Measurements from ENCODE around the gene ZFP2.

The ZFP2 gene

GRCh38 chr5:178883815-178884430, 11.8 kb upstream of the ZFP2 start:
- FAIRE-seq (no peak), DNase-seq (ENCODE audit: insufficient read length) (no peak)
- TF ChIP-seq TAF1 (IDR thresholded peaks at IDR 0.05; ENCODE audit: borderline replicate concordance, low read depth, low read length) (no peak), POLR2A (IDR thresholded peaks at IDR 0.05; ENCODE audit: low read depth, low read length) (no peak), POLR2AphosphoS5 (IDR thresholded peaks at IDR 0.05; ENCODE audit: low read depth, low read length) (no peak)

GRCh38 chr5:178899289-178899688, 3.6 kb downstream of the ZFP2 start:
- FAIRE-seq (no peak), DNase-seq (ENCODE audit: insufficient read length) (no peak)
- TF ChIP-seq TAF1 (IDR thresholded peaks at IDR 0.05; ENCODE audit: borderline replicate concordance, low read depth, low read length) (no peak), POLR2A (IDR thresholded peaks at IDR 0.05; ENCODE audit: low read depth, low read length) (no peak), POLR2AphosphoS5 (IDR thresholded peaks at IDR 0.05; ENCODE audit: low read depth, low read length) (no peak)

- TF ChIP-seq POLR2AphosphoS5 (IDR thresholded peaks at IDR 0.05; ENCODE audit: low read depth, low read length) (no peak), POLR2A (IDR thresholded peaks at IDR 0.05; ENCODE audit: low read depth, low read length) (no peak), TAF1 (IDR thresholded peaks at IDR 0.05; ENCODE audit: borderline replicate concordance, low read depth, low read length) (no peak)
- DNase-seq (ENCODE audit: insufficient read length) = no peak
- FAIRE-seq = no peak
Measured at GRCh38 chr5:178902849-178903248, 7.1 kb downstream of the ZFP2 start.

- no peak for FAIRE-seq
- DNase-seq (ENCODE audit: insufficient read length) = no peak
- TF ChIP-seq POLR2A (IDR thresholded peaks at IDR 0.05; ENCODE audit: low read depth, low read length) (no peak), POLR2AphosphoS5 (IDR thresholded peaks at IDR 0.05; ENCODE audit: low read depth, low read length) (no peak), TAF1 (IDR thresholded peaks at IDR 0.05; ENCODE audit: borderline replicate concordance, low read depth, low read length) (no peak)
Measured at GRCh38 chr5:178931846-178932760, 36.4 kb downstream of the ZFP2 start.

GRCh38 chr5:178940569-178941360, 45.1 kb downstream of the ZFP2 start, which contains the start of gene ZNF454:
TSS of gene ZNF454 (plus strand) at chr5:178941198. CDS start at chr5:178942792, 1,594 bp downstream.
- FAIRE-seq = no peak
- TF ChIP-seq POLR2A (IDR thresholded peaks at IDR 0.05; ENCODE audit: low read depth, low read length) (no peak), POLR2AphosphoS5 (IDR thresholded peaks at IDR 0.05; ENCODE audit: low read depth, low read length) (no peak), TAF1 (IDR thresholded peaks at IDR 0.05; ENCODE audit: borderline replicate concordance, low read depth, low read length) (no peak)
- DNase-seq (ENCODE audit: insufficient read length) = no peak

GRCh38 chr5:178941361-178941760, 45.6 kb downstream of the ZFP2 start:
- DNase-seq (ENCODE audit: insufficient read length) (no peak), FAIRE-seq (no peak)
- no peak for TF ChIP-seq POLR2AphosphoS5 (IDR thresholded peaks at IDR 0.05; ENCODE audit: low read depth, low read length)
- TF ChIP-seq TAF1 (IDR thresholded peaks at IDR 0.05; ENCODE audit: borderline replicate concordance, low read depth, low read length) = no peak
- TF ChIP-seq POLR2A (IDR thresholded peaks at IDR 0.05; ENCODE audit: low read depth, low read length) = no peak

GRCh38 chr5:178965465-178966055, 69.8 kb downstream of the ZFP2 start:
- FAIRE-seq = no peak
- no peak for DNase-seq (ENCODE audit: insufficient read length)
- no peak for TF ChIP-seq POLR2AphosphoS5 (IDR thresholded peaks at IDR 0.05; ENCODE audit: low read depth, low read length)
- no peak for TF ChIP-seq POLR2A (IDR thresholded peaks at IDR 0.05; ENCODE audit: low read depth, low read length)
- no peak for TF ChIP-seq TAF1 (IDR thresholded peaks at IDR 0.05; ENCODE audit: borderline replicate concordance, low read depth, low read length)

- FAIRE-seq (no peak), DNase-seq (ENCODE audit: insufficient read length) (no peak)
- TF ChIP-seq POLR2AphosphoS5 (IDR thresholded peaks at IDR 0.05; ENCODE audit: low read depth, low read length) = no peak
- no peak for TF ChIP-seq TAF1 (IDR thresholded peaks at IDR 0.05; ENCODE audit: borderline replicate concordance, low read depth, low read length)
- TF ChIP-seq POLR2A (IDR thresholded peaks at IDR 0.05; ENCODE audit: low read depth, low read length) = no peak
Measured at GRCh38 chr5:178981381-178981780, 85.7 kb downstream of the ZFP2 start.
